Activated naive CD4-positive, alpha-beta T cell treated with anti-CD3 and anti-CD28 coated beads, Interleukin-2, amount 50 U/mL, for 16 hours (primary cell): ENCODE measurements around the gene PEX14.

Experiments used
- DNase-seq: peaks from one replicate; pipeline ENCODE4 v3.0.0-alpha.2; 2020

The PEX14 gene

GRCh38 chr1:10650556-10651388, 176.0 kb downstream of the PEX14 start:
- no peak for DNase-seq

- DNase-seq: no peak
These were observed 176.6 kb downstream of the PEX14 start for GRCh38 chr1:10651389-10651766.

GRCh38 chr1:10651793-10652192, 177.0 kb downstream of the PEX14 start:
- DNase-seq: no peak

- no peak for DNase-seq
These were observed 177.9 kb downstream of the PEX14 start for GRCh38 chr1:10652626-10653025.

GRCh38 chr1:10653370-10654125, 178.8 kb downstream of the PEX14 start:
- no peak for DNase-seq

GRCh38 chr1:10655002-10655401, 180.3 kb downstream of the PEX14 start:
- no peak for DNase-seq

- no peak for DNase-seq
These were observed 181.7 kb downstream of the PEX14 start for GRCh38 chr1:10656431-10656830.

GRCh38 chr1:10657088-10657847, 182.5 kb downstream of the PEX14 start:
- DNase-seq: no peak

- DNase-seq: no peak
These were observed 183.8 kb downstream of the PEX14 start for GRCh38 chr1:10658396-10659066.

GRCh38 chr1:10659218-10659617, 184.5 kb downstream of the PEX14 start:
- no peak for DNase-seq

- DNase-seq: no peak
These were observed 185.1 kb downstream of the PEX14 start for GRCh38 chr1:10659646-10660540.

- no peak for DNase-seq
These were observed 186.7 kb downstream of the PEX14 start for GRCh38 chr1:10661453-10661852.

GRCh38 chr1:10662090-10662688, 187.4 kb downstream of the PEX14 start:
- no peak for DNase-seq

GRCh38 chr1:10662824-10663677, 188.3 kb downstream of the PEX14 start:
- no peak for DNase-seq

- DNase-seq: no peak
These were observed 188.9 kb downstream of the PEX14 start for GRCh38 chr1:10663678-10664035.

GRCh38 chr1:10664251-10664650, 189.5 kb downstream of the PEX14 start:
- DNase-seq: no peak

- no peak for DNase-seq
These were observed 190.5 kb downstream of the PEX14 start for GRCh38 chr1:10665226-10665625.

- DNase-seq: no peak
These were observed 191.4 kb downstream of the PEX14 start for GRCh38 chr1:10665930-10666850.
